ENCODE results near the gene AGBL5.
"Not testable (repeated sequence)": the region's sequence is repeated elsewhere in the genome, so short reads cannot be mapped to it uniquely, and the experiment has no call there.

The AGBL5 gene

DNA sequence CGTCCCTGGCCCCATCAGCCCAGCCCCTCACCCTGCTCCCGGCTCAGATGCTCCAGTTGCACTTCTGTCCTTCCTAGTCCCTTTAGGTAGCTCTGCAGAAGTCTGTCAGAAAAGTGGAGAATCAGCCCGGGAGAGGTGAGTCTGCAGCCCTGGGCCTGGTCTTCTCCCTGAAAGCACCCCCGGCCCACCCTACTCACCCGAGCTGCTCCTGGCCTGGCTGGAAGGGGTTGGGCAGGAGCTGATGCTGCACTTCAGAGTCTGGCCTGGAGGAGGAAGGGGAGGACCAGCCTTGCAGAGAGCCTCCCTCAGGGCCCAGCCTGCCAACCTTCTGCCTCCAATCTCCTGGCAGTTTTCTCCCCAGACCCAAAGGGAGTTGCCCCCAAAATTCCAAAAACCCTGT is 50.9 kb downstream of the AGBL5 start:
- DNase-seq (ENCODE audit: low read depth), result no peak
- no peak overlapping the region for H3K4me3 ChIP-seq (replicated peaks; ENCODE audit: low read depth, low read length)
- TF ChIP-seq, protein P1, sequence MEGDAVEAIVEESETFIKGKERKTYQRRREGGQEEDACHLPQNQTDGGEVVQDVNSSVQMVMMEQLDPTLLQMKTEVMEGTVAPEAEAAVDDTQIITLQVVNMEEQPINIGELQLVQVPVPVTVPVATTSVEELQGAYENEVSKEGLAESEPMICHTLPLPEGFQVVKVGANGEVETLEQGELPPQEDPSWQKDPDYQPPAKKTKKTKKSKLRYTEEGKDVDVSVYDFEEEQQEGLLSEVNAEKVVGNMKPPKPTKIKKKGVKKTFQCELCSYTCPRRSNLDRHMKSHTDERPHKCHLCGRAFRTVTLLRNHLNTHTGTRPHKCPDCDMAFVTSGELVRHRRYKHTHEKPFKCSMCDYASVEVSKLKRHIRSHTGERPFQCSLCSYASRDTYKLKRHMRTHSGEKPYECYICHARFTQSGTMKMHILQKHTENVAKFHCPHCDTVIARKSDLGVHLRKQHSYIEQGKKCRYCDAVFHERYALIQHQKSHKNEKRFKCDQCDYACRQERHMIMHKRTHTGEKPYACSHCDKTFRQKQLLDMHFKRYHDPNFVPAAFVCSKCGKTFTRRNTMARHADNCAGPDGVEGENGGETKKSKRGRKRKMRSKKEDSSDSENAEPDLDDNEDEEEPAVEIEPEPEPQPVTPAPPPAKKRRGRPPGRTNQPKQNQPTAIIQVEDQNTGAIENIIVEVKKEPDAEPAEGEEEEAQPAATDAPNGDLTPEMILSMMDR (IDR thresholded peaks at IDR 0.05; ENCODE audit: low read length, missing control alignments), result no peak

DNA sequence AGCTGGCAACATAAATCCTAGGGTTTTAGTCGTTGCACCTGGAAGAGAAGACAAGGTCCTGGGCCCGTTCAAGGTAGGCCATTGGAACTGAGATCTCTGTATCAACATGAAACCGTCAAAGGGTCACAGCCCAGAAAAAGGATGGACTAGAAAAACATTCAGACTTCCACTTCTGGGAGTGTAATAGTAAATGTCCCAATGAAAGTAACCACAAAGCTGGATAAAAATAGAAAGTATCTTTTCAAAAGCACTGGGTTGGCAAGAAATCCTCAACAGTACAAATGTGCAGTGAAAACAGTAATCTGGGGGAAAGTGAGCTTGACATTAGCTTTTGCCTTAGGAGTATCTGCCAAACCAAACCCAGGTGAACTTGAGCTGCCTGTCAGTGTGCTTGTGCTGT is 54.5 kb downstream of the AGBL5 start:
- DNase-seq (ENCODE audit: low read depth), result no peak
- TF ChIP-seq, protein P1 (IDR thresholded peaks at IDR 0.05; ENCODE audit: low read length, missing control alignments), result no peak
- no peak overlapping the region for H3K4me3 ChIP-seq (replicated peaks; ENCODE audit: low read depth, low read length)

DNA sequence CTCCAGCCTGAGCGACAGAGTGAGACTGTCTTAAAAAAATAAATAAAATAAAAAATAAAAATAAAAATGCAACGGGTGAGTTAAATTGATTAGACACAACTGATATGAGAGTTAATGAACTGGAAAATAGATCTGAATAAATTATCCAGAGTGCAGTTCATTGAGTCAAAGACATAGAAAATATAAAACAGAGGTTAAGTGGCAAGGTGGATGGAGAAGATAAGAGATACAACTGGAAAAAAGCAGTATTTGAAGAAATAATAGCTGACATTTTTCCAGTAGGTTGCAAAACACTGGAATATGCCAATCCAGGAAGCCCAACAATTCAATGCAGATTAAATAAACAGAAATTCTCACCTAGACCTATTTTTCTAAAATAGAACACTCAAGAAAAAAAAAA is 56.8 kb downstream of the AGBL5 start:
- no peak overlapping the region for H3K4me3 ChIP-seq (replicated peaks; ENCODE audit: low read depth, low read length)
- no peak for DNase-seq (ENCODE audit: low read depth)
- TF ChIP-seq, protein P1 (IDR thresholded peaks at IDR 0.05; ENCODE audit: low read length, missing control alignments), result no peak

DNA sequence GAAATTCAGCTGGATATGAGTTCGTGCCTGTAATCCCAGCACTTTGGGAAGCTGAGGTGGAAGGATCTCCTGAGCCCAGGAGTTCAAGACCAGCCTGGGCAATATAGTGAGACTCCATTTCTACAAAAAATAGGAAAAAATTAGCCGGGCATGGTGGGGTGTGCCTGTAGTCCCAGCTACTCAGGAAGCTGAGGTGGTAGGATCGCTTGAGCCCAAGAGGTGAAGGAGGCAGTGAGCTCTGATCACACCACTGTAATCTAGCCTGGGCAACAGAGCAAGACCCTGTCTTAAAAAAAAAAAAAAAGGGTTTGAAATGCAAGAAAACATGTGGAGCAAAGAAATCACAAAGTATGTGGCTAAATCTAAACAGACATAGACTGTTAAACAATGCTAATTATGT is 57.6 kb downstream of the AGBL5 start:
- TF ChIP-seq, protein P1 (IDR thresholded peaks at IDR 0.05; ENCODE audit: low read length, missing control alignments), result no peak
- no peak overlapping the region for H3K4me3 ChIP-seq (replicated peaks; ENCODE audit: low read depth, low read length)
- DNase-seq (ENCODE audit: low read depth), result no peak

DNA sequence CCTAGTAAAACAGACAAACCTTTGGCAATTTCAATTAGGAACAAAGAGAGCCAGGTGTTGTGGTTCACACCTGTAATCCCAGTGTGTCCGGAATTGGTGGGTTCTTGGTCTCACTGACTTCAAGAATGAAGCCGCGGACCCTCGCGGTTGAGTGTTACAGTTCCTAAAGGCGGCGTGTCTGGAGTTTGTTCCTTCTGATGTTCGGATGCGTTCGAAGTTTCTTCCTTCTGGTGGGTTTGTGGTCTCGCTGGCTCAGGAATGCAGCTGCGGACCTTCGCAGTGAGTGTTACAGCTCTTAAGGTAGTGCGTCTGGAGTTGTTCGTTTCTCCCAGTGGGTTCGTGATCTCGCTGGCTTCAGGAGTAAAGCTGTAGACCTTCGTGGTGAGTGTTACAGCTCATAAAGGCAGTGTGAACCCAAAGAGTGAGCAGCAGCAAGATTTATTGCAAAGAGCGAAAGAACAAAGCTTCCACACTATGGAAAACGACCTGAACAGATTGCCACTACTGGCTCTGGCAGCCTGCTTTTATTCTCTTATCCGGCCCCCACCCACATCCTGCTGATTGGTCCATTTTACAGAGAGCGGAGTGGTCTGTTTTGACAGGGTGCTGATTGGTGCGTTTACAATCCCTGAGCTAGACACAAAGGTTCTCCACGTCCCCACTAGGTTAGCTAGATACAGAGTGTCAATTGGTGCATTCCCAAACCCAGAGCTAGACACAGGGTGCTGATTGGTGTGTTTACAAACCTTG is 59.3 kb downstream of the AGBL5 start:
- not testable (repeated sequence) for H3K4me3 ChIP-seq (replicated peaks; ENCODE audit: low read depth, low read length); DNase-seq (ENCODE audit: low read depth)

DNA sequence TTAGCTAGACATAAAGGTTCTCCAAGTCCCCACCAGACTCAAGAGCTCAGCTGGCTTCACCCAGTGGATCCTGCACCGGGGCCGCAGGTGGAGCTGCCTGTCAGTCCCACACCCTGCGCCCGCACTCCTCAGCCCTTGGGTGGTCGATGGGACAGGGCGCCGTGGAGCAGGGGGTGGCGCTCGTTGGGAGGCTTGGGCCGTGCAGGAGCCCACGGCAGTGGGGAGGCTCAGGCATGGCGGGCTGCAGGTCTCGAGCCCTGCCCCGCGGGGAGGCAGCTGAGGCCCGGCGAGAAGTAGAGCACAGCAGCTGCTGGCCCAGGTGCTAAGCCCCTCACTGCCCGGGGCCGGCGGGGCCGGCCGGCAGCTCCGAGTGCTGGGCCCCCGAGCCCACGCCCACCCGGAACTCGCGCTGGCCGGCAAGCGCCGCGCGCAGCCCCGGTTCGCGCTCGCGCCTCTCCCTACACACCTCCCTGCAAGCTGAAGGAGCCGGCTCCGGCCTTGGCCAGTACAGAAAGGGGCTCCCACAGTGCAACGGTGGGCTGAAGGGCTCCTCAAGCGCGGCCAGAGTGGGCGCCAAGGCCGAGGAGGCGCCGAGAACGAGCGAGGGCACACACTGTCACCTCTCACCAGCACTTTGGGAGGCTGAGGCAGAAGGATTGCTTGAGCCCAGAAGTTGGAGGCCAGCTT is 60.1 kb downstream of the AGBL5 start:
- H3K4me3 ChIP-seq (replicated peaks; ENCODE audit: low read depth, low read length); DNase-seq (ENCODE audit: low read depth): not testable (repeated sequence)

DNA sequence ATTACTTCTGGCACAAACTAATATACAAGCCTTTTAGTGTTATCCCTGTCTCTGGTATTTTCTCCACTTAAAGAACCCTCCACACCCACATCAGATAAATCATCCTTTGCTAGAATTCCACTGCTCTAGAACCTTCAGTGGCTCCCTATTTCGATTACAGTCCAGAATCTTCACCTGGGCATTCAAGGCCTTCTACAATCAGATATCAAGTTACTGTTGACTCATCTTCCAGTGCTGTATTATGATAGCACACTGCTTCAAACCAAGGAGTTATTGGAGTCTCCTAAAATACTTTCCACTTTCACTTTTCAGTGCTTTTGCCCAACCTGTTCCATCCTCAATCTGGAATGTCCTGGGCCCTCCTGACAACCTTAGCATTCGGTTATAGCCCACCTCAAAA is 64.1 kb downstream of the AGBL5 start:
- TF ChIP-seq, protein P1 (IDR thresholded peaks at IDR 0.05; ENCODE audit: low read length, missing control alignments), result no peak
- no peak for DNase-seq (ENCODE audit: low read depth)
- H3K4me3 ChIP-seq (replicated peaks; ENCODE audit: low read depth, low read length), result no peak overlapping the region

DNA sequence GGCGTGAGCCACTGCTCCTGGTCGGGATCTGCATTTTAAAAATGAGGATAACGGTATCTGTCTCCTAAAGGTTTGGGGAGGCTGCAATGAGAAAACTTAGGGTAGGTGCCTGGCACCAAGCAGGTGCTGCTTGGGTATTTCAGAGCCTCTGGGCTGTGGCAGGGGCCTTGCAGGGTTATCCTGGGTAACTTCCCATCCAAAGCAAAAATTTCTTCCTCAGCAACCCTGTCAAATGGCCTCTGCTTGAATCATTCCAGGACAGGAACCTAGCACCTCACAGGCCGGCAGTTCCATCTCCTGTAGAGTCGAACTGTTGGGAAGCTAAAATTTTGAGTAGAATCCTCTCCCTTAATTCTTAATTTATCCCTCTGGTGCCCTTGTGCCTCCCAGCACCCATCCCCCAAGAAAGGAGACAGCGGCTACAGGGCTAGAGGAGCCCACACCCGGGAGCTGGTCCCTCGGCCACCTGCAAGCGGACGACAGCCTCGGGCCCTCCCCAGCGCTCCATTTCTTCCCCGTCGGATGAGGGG is 66.6 kb downstream of the AGBL5 start:
- DNase-seq (ENCODE audit: low read depth), result no peak
- TF ChIP-seq, protein P1 (IDR thresholded peaks at IDR 0.05; ENCODE audit: low read length, missing control alignments), result no peak
- peak overlapping the region; percentile 35 for H3K4me3 ChIP-seq (replicated peaks; ENCODE audit: low read depth, low read length)
